ENCODE data around the gene ALOX12B.
A peak's percentile ranks its signal among the peaks of the same experiment; 100 is the strongest.
"Not testable (repeated sequence)": the region's sequence is repeated elsewhere in the genome, so short reads cannot be mapped to it uniquely, and the experiment has no call there.

Gene ALOX12B

DNA sequence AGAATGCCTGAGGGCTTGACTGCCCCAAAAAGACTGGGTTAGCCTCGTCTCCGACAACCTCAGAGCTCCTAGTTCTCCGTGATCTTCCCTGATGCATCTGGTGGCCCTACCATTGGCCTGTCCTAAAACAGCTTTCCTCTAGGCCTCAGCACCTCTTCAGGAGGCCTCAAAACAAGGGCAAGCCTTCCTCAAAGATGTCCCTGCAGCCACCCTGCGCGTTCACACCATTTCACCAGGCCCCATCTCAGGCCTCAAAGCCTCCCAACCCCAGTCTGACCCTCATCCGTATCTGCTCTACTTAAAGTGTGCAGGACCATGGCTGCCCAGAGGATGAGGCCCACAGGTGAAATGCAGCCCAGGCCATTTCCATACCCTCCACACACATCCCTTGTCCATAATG lies 23.4 kb upstream of the ALOX12B start:
- DNase-seq (no peak), ATAC-seq (replicated peaks) (no peak)
- no peak overlapping the region for H3K27ac Mint-ChIP-seq
- no peaks in the 10 kb centered on the region for H3K36me3 Mint-ChIP-seq (ENCODE audit: insufficient read depth)
- H3K4me3 Mint-ChIP-seq: no peak overlapping the region
- H3K27me3 Mint-ChIP-seq: peaks cover 54 to 65% of the 10 kb centered on the region in 2 donors
- H3K4me1 Mint-ChIP-seq (ENCODE audit: low read depth in 2 of 2): peaks cover 0 to 4% of the 10 kb centered on the region in 2 donors
- no peaks in the 10 kb centered on the region for H3K9me3 Mint-ChIP-seq

DNA sequence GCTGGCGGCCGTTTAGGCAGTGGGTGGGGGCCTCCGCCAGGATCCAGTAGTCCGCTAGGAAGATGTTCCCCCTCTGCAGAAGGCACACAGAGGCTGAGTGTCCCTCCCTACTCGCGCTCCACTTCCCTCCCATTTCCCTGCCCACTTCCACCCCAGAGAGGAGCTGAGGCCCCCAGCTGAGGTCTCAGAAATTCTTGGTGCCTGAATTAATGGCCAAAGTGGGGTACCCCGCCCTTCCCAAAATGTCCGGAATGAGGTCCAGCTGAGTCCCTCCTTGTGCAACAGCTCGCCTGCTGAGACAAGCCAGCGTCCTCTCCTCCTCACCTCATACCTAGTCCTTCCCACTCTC lies 22.9 kb upstream of the ALOX12B start:
- H3K4me1 Mint-ChIP-seq (ENCODE audit: low read depth in 2 of 2): peaks cover 0 to 4% of the 10 kb centered on the region in 2 donors
- no peak overlapping the region for H3K27ac Mint-ChIP-seq
- ATAC-seq (replicated peaks) (no peak), DNase-seq (no peak)
- H3K36me3 Mint-ChIP-seq (ENCODE audit: insufficient read depth): no peaks in the 10 kb centered on the region
- peaks cover 49 to 63% of the 10 kb centered on the region in 2 donors for H3K27me3 Mint-ChIP-seq
- no peak overlapping the region for H3K4me3 Mint-ChIP-seq
- no peaks in the 10 kb centered on the region for H3K9me3 Mint-ChIP-seq

DNA sequence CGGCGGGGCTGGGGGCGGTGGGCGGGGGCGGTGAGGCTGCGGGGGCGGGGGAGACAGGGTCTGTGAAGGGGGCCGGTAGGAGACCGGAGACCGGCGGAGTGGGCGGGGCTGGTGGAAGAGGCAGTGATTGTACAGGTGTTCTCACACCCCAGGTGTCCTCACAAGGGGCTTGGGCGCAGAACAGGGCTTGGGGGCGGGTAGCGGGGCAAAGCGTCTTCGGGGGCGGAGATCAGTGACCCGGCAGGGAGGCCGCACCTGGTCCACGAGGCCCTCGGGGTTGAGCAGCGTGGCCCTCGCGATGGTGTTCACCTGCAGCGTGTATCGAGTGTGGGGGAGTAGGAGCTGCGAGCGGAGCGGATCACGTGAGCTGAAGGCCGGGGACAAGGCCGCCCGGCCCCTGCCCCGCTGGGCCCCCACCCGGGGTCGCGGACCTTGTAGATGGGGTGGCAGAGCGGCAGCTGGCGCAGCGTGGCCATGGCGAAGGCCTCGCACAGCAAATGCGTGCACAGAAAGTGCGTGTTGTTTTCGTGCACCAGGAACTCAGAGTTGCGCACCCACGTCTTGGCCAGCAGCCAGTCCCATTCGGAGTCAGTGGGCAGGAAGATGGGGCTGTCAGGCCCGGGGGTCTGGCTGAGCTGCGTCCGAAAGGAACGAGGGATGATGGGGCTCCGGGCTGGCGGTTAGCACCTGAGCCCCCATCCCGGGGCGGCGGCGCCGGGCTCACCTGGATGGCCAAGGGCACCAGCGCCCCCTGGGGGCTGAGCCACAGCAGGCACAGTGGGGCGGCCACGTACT lies 22.3 kb upstream of the ALOX12B start:
- peak; percentile 99 for ATAC-seq (replicated peaks)
- peaks cover 43 to 57% of the 10 kb centered on the region in 2 donors for H3K27me3 Mint-ChIP-seq
- H3K4me3 Mint-ChIP-seq: peak overlapping the region; percentile 47 to 50
- peak; percentile 74 to 77 (median 76) for DNase-seq
- no peak overlapping the region for H3K27ac Mint-ChIP-seq
- H3K9me3 Mint-ChIP-seq: no peaks in the 10 kb centered on the region
- peaks cover 0 to 4% of the 10 kb centered on the region in 2 donors for H3K4me1 Mint-ChIP-seq (ENCODE audit: low read depth in 2 of 2)
- no peaks in the 10 kb centered on the region for H3K36me3 Mint-ChIP-seq (ENCODE audit: insufficient read depth)

DNA sequence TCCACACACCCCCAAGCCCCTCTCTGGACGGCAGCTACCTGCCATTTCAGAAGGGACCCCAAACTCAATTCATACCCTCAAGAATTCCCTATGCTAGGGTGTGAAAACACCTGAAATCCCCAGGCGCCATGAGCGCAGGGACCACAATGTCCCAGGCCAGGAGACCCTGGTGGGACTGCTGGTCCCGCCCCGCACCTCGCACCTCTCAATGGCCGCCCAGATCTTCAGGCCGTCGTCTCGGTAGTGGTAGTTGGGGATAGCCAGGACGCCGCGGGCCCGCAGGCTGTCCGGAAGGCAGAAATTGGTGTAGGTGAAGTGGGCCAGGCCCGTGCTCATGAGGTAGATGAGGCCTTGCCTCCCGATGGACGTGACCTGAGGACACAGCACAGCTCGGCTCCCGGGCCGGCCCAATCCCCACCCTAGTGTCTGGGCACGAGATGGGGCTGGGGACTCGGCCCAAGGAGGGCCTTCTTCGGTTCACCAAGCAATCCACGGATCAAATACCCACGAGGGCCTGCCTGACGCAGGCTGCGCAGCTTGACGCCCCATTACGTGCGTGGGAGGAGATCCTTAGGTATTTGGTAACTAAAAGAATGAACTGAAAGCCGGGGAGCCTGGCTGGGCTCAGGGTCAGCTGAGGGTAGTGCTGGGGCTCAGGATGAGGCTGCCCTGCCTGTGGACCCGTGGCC lies 21.6 kb upstream of the ALOX12B start:
- no peak overlapping the region for H3K27ac Mint-ChIP-seq
- ATAC-seq (replicated peaks) (no peak), DNase-seq (no peak)
- no peaks in the 10 kb centered on the region for H3K36me3 Mint-ChIP-seq (ENCODE audit: insufficient read depth)
- peak overlapping the region; percentile 47 to 50 for H3K4me3 Mint-ChIP-seq
- H3K27me3 Mint-ChIP-seq: peaks cover 36 to 50% of the 10 kb centered on the region in 2 donors
- H3K9me3 Mint-ChIP-seq: no peaks in the 10 kb centered on the region
- peaks cover 0 to 4% of the 10 kb centered on the region in 2 donors for H3K4me1 Mint-ChIP-seq (ENCODE audit: low read depth in 2 of 2)

DNA sequence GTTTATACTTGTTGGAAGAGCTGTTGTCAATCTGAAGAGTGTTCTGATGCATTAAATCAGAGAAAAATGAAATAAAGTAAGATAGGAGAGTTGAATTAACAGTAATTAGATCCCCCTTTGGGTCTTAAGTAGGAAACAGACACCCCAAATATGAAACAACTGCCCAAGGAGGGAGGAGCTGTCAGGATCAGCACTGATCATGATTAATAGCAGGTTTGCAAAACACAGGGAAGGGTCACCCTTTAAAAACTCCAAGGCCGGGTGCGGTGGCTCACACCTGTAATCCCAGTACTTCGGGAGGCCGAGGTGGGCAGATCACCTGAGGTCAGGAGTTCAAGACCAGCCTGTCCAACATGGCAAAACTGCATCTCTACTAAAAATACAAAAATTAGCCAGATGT lies 19.5 kb upstream of the ALOX12B start:
- not testable (repeated sequence) for ATAC-seq (replicated peaks); DNase-seq; H3K27ac Mint-ChIP-seq; H3K9me3 Mint-ChIP-seq; H3K4me1 Mint-ChIP-seq (ENCODE audit: low read depth in 2 of 2); H3K4me3 Mint-ChIP-seq; H3K36me3 Mint-ChIP-seq (ENCODE audit: insufficient read depth)
- peaks cover 17 to 35% of the 10 kb centered on the region in 2 donors for H3K27me3 Mint-ChIP-seq

DNA sequence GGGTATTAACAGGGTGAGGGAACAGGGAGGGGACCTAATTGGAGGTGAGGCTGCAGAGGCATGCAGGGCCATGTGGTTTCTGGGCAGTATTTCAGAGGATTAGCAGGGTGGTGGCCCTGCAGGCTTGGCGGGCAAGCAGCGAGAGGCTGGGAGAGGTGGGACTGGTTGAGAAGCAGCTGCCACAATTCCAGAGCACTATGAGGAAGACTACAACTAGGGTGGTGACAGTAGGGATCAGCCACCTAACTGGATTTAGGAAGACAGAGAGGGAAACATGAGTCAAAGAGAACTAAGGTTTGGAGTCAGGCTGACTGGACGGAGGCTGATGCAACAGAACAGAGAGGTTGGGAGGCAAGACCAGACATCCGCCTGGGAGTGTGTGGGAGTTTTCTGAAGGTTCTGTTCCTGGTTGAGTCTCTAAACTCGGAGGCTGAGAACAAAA lies 18.5 kb upstream of the ALOX12B start:
- Mint-ChIP-seq H3K27ac (no peak overlapping the region), H3K9me3 (no peaks in the 10 kb centered on the region), H3K4me1 (ENCODE audit: low read depth in 2 of 2) (peaks cover 0 to 4% of the 10 kb centered on the region in 2 donors), H3K36me3 (ENCODE audit: insufficient read depth) (no peaks in the 10 kb centered on the region), H3K4me3 (no peak overlapping the region), H3K27me3 (peaks cover 10 to 25% of the 10 kb centered on the region in 2 donors)
- DNase-seq: no peak
- no peak for ATAC-seq (replicated peaks)

DNA sequence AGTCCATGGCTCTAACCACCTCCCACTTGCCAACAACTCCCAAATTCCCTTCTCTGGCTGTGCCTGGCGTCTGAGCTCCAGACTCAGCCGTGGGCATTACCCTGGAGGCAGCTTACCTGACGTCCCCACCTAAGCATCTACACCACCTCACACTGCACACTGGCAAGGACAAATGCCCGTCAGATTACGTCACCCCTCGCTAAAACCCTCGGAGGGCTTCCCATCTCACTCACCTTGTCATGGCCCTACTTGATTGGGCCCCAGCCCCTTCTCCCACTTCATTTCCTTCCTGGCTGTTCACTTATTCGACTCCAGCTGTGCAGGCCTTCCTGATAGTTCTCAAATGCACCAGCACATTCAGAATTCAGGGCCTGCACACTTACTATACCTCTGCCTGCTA lies 17.4 kb upstream of the ALOX12B start:
- H3K27me3 Mint-ChIP-seq: peaks cover 5 to 20% of the 10 kb centered on the region in 2 donors
- DNase-seq (no peak), ATAC-seq (replicated peaks) (no peak)
- no peaks in the 10 kb centered on the region for H3K36me3 Mint-ChIP-seq (ENCODE audit: insufficient read depth)
- H3K27ac Mint-ChIP-seq: no peak overlapping the region
- H3K9me3 Mint-ChIP-seq: no peaks in the 10 kb centered on the region
- no peaks in the 10 kb centered on the region for H3K4me1 Mint-ChIP-seq (ENCODE audit: low read depth in 2 of 2)
- no peak overlapping the region for H3K4me3 Mint-ChIP-seq

DNA sequence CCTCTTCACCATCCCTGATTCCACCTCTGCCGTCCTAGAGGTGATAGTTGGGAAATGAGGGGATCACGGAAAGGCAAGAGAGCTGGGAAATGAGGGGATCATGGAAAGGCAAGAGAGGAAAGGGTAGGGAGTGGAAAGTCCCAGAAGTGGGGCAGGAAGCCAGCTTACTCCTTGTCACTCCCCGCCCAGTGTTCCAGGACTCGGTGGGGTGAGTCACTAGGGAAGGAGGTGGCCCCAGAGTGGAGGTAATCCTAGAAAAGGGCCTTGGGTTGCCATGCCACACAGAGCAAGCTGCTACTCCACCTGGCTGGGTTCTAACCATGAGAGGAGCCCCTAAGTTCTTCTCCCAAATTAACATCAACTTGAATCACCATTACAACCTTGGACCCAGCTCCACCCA lies 16.0 kb upstream of the ALOX12B start:
- Mint-ChIP-seq H3K4me3 (no peak overlapping the region), H3K27ac (no peak overlapping the region)

DNA sequence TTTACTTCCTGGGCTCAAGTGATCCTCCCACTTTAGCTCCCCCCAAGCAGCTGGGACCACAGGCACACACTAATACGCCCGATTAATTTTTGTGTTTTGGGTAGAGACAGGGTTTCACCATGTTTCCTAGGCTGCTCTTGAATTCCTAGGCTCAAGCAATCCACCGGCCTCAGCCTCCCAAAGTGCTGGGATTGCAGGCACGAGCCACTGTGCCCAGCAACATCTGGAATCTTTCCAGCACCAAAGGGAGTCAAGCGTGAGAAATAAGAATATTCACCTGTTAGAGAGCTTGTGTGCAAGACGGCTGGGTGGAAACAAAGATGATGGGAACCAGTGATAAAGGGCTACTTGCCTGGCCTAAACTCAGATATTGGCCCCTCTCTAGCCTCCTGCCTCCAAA lies 14.2 kb upstream of the ALOX12B start:
- H3K4me1 Mint-ChIP-seq (ENCODE audit: low read depth in 2 of 2): no peaks in the 10 kb centered on the region
- DNase-seq: no peak
- H3K36me3 Mint-ChIP-seq (ENCODE audit: insufficient read depth): no peaks in the 10 kb centered on the region
- no peak for ATAC-seq (replicated peaks)
- no peaks in the 10 kb centered on the region for H3K9me3 Mint-ChIP-seq
- peaks cover 0 to 23% of the 10 kb centered on the region in 2 donors for H3K27me3 Mint-ChIP-seq
- no peak overlapping the region for H3K4me3 Mint-ChIP-seq
- no peak overlapping the region for H3K27ac Mint-ChIP-seq

More for the DNA sequence above, 16.0 kb upstream of the ALOX12B start:
- ATAC-seq (replicated peaks) (no peak), DNase-seq (no peak)
- H3K27me3 Mint-ChIP-seq: peaks cover 0 to 13% of the 10 kb centered on the region in 2 donors
- H3K36me3 Mint-ChIP-seq (ENCODE audit: insufficient read depth): no peaks in the 10 kb centered on the region
- H3K4me1 Mint-ChIP-seq (ENCODE audit: low read depth in 2 of 2): no peaks in the 10 kb centered on the region
- H3K9me3 Mint-ChIP-seq: no peaks in the 10 kb centered on the region

DNA sequence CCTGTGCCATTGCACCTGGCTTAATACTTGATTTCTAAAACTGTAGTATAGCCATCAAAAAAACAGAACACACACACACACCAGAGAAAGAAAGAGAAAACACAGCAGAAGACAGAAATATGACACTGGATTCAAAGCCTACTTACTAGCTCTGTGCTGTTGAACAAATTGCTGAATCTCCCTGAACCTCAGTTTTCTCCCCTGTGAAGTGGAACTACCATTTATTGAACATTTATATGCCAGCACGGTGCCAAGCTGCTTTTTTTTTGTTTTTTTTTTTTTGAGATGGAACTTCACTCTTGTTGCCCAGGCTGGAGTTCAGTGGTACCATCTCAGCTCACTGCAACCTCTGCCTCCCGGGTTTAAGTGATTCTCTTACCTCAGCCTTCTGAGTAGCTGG lies 13.2 kb upstream of the ALOX12B start:
- ATAC-seq (replicated peaks): no peak
- H3K27ac Mint-ChIP-seq: no peak overlapping the region
- H3K4me3 Mint-ChIP-seq: no peak overlapping the region
- no peaks in the 10 kb centered on the region for H3K9me3 Mint-ChIP-seq
- DNase-seq: no peak
- H3K36me3 Mint-ChIP-seq (ENCODE audit: insufficient read depth): no peaks in the 10 kb centered on the region
- no peaks in the 10 kb centered on the region for H3K4me1 Mint-ChIP-seq (ENCODE audit: low read depth in 2 of 2)
- peaks cover 9 to 27% of the 10 kb centered on the region in 2 donors for H3K27me3 Mint-ChIP-seq

DNA sequence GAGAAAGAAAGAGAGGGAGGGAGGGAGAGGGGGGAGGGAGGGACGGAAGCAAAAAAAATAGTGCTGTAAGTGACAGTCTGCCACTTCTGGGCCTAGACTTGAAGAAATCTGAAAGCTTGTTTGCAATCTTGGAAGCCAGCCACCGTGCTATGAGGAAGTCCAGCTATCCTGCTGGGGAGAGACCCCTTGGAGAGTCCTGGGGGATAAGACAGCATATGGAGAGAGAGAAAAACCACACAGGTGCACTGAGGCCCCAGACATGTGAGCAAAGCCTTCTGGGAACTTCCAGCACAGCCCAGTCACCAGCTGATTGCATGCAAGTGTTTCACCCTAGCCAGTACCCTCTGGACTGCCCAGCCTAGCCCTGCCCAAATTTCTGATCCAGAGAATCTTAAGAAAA lies 12.6 kb upstream of the ALOX12B start:
- DNase-seq: no peak
- Mint-ChIP-seq H3K27ac (no peak overlapping the region), H3K9me3 (no peaks in the 10 kb centered on the region)

DNA sequence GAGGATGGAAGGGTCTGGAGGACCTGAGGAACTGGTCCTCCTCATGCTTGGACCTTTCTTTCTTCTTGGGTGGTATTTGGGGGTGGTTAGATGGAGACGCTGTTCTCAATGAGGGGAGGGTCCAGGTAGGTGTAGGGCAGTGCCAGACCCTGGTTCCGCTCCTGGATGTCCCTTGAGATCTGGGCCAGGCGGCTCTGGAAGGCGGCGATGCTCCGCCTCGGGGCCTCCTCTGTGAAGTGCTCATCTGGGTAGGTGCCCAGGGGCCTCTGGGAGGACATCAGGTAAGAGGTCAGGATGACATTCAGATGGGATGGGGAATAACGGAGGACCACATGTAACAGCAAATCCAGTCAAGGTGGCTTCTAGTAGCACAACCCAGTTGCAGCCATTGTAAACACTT lies 9.0 kb upstream of the ALOX12B start:
- DNase-seq (no peak), ATAC-seq (replicated peaks) (no peak)
- Mint-ChIP-seq H3K9me3 (no peaks in the 10 kb centered on the region), H3K4me1 (ENCODE audit: low read depth in 2 of 2) (peaks cover 4% of the 10 kb centered on the region in 2 donors), H3K27ac (no peak overlapping the region), H3K27me3 (peaks cover 24 to 48% of the 10 kb centered on the region in 2 donors), H3K36me3 (ENCODE audit: insufficient read depth) (peaks cover 10% of the 10 kb centered on the region), H3K4me3 (no peak overlapping the region)

More for the DNA sequence above, 12.6 kb upstream of the ALOX12B start:
- Mint-ChIP-seq H3K4me1 (ENCODE audit: low read depth in 2 of 2) (no peaks in the 10 kb centered on the region), H3K4me3 (no peak overlapping the region), H3K36me3 (ENCODE audit: insufficient read depth) (peaks cover 3% of the 10 kb centered on the region), H3K27me3 (peaks cover 15 to 32% of the 10 kb centered on the region in 2 donors)
- no peak for ATAC-seq (replicated peaks)

DNA sequence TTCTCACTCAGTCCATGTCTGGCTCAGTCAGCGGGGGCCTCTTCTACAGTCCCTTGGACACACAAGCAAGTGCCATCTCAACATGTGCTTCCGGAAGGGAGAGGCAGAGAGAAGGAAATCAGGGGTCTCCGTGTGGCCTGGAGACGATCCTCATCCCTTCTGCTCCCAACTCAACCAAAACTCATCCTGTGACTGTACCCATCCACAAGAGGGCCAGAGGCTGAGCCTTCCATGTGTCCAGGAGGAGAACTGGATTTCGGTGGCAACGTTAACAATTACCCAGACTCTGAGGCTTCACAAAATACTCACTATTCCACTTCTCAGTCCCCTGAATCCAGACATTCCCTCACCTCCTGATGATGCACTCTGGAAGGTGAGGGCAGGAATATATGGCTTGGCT lies 7.8 kb upstream of the ALOX12B start:
- ATAC-seq (replicated peaks) (no peak), DNase-seq (no peak)
- no peak overlapping the region for H3K4me3 Mint-ChIP-seq
- H3K27me3 Mint-ChIP-seq: peaks cover 35 to 59% of the 10 kb centered on the region in 2 donors
- H3K4me1 Mint-ChIP-seq (ENCODE audit: low read depth in 2 of 2): peaks cover 4% of the 10 kb centered on the region in 2 donors
- peaks cover 10% of the 10 kb centered on the region for H3K36me3 Mint-ChIP-seq (ENCODE audit: insufficient read depth)
- H3K9me3 Mint-ChIP-seq: no peaks in the 10 kb centered on the region
- no peak overlapping the region for H3K27ac Mint-ChIP-seq

Measured in effector memory CD8-positive, alpha-beta T cell (primary cell).